Suprapubic skin (tissue), 4 donors: ENCODE data around the gene IL17REL.

ENCODE experiments used
- CTCF ChIP-seq, 2 donors: fragments of 200-600 bp in 1 of 2; fragments of 450-650 bp in 1 of 2; sonication (generic) in 1 of 2; IDR thresholded peaks; one replicate each; pipeline ENCODE4 v1.5.1; 2016 to 2019; ENCODE audit warnings: antibody characterized with exemption in 2 of 2, mild to moderate bottlenecking in 1 of 2, moderate library complexity in 1 of 2
- POLR2A ChIP-seq, 2 donors: fragments of 450-650 bp; IDR thresholded peaks; one replicate each; pipeline ENCODE4 v1.6.1; 2017; ENCODE audit warnings: antibody characterized with exemption in 2 of 2, mild to moderate bottlenecking in 2 of 2, moderate library complexity in 2 of 2
- POLR2AphosphoS5 ChIP-seq, 3 donors: sonication (generic); formaldehyde crosslinking; IDR thresholded peaks; one replicate each; pipeline ENCODE4 v1.6.1; 2017; ENCODE audit warnings: antibody characterized with exemption in 3 of 3

- TF ChIP-seq CTCF (IDR thresholded peaks at IDR 0.05) = no peak
- TF ChIP-seq POLR2A (IDR thresholded peaks at IDR 0.05) = no peak
- TF ChIP-seq POLR2AphosphoS5 (IDR thresholded peaks at IDR 0.05) = peak in 1 of 3 donors; percentile 3
Measured at GRCh38 chr22:49962751-49963646, 49.6 kb downstream of the IL17REL start.
